Daoy (cell line): Measurements from ENCODE around the gene ADGRB3. TPM values are rescaled to one million over a fixed set of nuclear protein-coding genes. Genes with fewer than 3 reads are reported as not detected.
"Not testable (repeated sequence)": the region's sequence is repeated elsewhere in the genome, so short reads cannot be mapped to it uniquely, and the experiment has no call there.

Experiments
- DNase-seq: peaks from one replicate; pipeline ENCODE4 v3.0.0-alpha.2; 2015; ENCODE audit warnings: low read depth
- total RNA-seq: library from RNA; depleted of rRNA; stranded (reverse); fragments of >200 nt; shearing (Covaris generic); gene quantifications from 2 replicates; pipeline ENCODE4 v1.2.3, GENCODE V29; 2014

ADGRB3 gene
- total RNA-seq, 1 experiment from 2014 or later, result under 0.01 TPM

DNA sequence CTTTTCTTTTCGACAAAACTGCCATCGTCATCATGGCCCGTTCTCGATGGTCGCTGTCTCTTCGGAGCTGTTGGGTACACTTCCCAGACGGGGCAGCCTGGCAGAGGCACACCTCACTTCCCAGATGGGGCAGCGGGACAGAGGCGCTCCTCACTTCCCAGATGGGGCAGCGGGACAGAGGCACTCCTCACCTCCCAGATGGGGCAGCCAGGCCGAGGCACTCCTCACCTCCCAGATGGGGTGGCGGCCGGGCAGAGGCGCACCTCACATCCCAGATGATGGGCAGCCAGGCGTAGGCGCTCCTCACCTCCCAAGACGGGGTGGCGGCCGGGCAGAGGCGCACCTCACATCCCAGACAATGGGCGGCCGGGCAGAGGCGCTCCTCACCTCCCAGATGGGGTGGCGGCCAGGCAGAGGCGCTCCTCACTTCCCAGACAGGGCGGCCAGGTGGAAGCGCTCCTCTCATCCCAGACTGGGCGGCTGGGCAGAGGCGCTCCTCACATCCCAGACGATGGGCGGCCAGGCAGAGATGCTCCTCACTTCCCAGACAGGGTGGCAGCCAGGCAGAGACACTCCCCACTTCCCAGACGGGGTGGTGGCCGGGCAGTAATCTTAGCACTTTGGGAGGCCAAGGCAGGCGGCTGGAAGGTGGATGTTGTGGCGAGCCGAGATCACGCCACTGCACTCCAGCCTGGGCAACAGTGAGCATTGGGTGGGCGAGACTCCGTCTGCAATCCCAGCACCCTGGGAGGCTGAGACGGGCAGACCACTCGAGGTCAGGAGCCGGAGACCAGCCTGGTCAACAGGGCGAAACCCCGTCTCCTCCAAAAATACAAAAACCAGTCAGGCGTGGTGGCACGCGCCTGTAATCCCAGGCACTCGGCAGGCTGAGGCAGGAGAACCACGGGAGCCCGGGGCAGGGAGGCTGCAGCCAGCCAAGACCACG, 486.7 kb downstream of the ADGRB3 start:
- not testable (repeated sequence) for DNase-seq

DNA sequence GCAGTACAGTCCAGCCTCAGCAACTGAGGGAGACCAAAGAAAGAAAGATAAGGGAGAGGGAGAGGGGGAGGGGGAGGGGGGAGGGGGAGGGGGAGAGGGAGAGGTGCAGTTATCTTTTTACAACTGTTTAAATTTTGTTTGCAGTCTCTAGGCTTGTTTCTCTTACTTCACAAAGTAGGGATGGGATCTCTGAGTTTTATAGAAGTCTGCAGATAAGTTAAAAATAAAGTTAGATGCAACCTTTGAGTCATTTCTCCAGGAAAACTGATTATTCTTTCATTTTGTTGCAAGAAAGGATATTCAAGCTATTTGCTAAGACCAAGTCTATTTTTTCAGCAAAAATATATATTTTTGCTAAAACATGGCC, 487.3 kb downstream of the ADGRB3 start:
- no peak for DNase-seq

DNA sequence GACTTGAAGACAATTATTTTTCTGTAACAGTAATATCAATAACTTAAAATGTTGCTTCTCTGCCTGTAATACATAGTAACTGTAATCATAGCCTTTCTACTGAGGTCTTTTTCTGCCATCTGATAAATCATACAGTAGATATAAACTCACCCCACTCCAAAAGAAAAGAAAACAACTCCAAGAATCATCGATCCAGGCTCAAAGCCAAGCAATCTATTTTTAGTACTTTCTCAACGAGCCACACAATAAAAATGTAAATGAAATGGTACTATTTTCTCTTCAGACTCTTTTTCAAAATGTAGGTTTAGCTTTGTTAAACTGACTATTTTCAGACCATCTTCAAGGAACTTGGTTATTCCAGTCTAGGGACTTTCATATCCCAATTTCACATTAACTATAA, 493.3 kb downstream of the ADGRB3 start:
- no peak for DNase-seq

DNA sequence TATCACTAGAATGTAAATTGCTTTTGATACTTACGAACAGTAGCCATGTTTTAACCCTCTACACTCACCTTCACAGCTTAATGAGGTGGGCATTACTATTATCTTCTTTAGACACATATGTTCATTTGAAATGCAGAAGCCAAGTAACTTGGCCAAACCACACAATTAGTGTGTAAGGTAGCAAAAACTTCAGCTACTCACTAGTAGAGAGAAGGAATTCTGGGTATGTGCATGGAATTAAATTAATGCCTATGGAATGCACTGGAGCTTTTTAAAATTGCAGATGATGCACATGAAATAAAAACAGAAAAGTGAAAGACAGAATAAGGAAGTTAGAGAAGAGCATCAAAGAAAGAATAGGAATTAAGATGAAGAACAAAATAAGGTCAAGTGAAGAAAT, 494.0 kb downstream of the ADGRB3 start:
- DNase-seq, result no peak

DNA sequence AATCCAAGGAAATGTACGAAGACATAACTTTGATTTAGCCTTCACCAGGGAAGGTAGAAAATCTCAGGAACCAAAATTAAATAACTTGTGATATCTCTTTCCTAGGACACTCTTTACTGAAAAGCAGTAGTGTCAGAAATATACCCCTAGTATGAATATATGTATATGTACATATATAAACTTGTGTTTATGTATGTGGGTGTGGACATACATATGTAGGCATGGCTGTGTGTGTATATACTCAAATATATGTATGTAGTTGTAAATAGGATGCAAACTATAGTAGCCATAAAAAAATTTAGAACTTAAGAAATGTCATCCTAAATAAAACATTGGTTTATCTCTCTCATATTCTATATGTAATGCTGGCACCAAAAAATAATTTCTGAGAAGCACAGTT, 500.8 kb downstream of the ADGRB3 start:
- DNase-seq, result no peak

DNA sequence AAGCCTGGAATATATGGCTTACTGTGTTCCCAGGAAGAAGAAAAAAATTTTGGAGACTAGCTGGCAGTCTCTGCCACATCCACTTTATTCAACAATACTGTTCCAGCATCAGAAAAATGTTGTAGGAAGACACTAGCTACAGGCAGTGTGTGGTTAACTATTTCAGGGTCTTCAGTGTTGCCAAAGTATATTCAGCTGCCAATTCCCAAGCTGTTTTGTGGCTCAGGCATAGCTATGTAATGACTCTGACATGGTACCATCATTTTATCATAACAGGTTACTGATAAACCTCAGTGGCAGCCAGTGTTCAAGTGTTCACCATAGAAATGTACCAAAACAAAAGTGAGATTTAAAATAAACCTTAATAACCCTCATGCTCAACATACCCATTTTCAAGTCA, 503.1 kb downstream of the ADGRB3 start:
- no peak for DNase-seq

DNA sequence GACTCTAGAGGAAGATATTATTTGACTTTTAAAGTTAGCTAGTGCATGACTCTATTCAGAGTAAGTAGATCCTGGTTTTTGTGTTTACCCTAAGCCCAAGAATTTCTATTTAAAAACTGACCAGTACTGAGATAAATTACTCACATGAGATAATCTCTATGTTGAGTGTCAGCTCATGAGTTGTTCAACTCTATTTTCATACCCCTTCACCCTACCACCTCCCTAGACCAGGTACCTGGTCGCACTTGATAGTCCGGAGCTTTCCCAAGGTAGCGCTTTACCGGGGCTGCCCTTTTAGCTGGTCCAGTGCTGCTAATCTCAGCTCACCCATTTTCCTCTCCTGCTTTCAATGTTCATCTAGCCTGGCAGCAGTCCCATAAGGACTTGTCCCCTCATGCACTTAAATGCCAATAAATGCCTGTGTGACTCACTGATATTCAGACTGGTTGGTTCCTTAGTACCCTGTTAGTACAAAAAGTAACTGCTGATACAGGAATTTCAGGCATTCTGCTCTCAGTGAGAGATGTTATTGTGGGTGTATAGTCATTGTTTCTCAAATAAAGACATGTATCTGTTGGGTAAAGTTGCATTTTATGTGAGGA, 503.9 kb downstream of the ADGRB3 start:
- no peak for DNase-seq

DNA sequence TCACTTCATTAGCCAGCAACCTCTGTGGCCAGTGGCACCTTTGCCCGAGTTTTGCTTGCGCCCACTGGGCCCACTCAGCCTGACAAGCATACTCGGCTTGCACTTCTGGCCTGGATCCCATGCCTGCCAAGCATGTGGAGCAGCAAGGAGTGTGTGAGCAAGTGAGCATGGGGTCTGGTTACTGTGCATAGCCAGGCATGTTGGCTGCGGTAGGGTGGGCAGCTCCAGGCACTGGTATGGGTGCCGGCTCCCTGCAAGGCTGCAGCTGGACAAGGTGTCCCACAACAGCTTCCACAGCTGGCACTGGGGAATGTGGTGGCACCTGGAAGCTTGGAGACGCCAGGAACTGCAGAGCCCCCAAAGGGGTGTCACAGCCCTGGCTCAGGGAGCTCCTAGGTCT, 510.0 kb downstream of the ADGRB3 start:
- no peak for DNase-seq

DNA sequence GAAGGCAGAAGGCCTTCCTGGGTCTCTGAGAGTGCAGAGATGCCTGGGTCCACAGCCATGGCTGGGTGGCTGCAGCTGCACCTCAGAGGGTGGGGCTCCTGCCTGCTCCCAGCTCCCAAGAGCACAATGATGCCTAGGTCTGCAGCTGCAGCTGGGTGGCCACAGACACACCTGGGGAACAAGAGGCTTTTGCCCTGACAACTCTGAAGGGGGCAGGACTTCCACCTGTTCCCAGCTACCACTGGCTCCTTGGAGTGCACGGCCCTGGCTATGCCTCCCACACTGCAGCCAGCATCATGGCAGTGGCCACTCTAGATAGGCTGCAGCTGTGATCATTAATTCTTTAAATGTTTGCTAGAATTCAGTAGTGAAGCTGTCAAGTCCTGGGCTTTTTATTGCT, 511.3 kb downstream of the ADGRB3 start:
- DNase-seq, result no peak

DNA sequence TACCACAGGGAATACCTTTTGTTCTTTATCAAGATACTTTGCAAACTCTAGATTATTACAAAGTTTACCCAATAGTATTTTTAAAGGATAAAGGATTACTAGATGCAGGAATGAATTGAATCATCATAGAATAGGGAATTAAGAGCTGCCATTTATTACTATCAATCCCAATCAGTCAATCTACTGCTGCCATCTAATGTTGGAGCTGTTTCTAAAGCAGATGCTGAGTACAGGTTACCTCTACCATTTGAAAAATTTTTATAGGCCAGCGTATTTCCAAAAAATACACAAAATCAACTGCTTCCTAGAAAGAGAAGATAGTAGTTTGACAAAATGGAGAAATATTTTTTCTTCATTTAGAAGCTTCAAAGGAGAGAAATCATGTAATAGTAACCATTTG, 520.4 kb downstream of the ADGRB3 start:
- DNase-seq, result no peak

DNA sequence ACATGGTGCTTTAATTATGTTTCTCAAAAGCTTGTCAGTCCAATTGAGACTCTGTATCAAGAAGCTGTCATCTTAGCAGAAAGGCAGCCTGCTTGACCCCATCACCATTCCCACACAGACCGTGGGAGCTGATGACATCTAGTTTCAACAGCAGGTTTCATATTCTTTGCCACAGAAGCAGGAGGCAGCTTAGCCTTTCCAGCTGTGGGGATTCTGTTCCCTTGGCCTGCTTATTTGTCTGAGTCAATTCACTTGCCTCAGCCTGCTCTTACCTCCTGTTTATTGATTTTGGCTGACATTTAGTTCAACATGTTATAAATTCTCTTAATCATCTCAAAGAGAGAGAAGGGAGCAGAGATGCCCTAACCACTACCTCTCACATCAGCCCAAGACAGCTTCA, 527.7 kb downstream of the ADGRB3 start:
- DNase-seq, result no peak

DNA sequence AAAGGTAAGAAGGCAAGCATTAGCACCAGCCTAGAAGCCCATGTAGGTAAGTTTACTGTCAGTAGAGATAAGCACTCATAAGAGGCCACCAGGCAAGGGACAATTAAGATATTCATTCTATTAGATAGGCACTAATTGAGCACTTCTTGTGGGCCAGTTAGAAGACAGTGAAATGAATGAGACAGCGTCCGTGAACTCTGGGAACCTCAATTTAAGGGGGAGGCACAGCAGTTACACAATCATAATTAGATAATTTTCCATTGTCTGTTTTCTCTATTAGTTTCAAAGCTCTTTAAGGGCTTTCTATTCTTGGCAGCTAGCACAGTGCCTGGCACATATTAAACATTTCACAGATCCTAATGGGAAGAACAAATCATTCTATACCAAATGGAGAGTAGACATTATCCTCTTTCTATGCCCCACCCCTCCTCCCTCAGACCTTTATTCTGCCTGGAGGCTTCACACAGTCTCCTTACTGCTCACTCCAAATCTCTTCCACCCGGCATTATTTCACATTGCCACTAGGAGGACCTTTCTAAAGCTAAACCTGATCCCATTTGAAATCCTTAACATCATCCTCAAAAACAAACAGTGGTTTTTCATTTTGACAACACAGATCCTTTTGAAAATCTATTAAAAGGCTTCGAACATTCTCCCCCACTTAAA, 529.6 kb downstream of the ADGRB3 start:
- no peak for DNase-seq

DNA sequence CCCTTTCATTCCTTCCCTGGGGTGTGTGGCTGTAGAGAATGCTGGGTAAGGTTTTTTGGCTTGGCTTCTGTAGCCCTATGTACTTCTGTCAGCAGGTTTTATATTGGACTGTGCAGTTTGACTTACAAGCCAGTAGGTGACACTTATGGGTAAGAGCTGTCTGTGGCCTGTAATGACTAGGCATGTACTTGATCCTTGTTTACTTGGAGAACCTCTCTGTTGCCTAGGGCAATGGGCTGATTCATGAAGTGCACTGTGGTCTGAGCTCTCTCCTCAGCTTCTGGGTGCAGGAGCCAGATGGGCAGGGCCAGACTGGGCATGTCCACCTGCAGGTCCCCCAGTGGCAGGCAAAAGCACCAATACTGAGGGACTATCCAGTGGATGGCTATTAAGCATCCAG, 544.6 kb downstream of the ADGRB3 start:
- no peak for DNase-seq

DNA sequence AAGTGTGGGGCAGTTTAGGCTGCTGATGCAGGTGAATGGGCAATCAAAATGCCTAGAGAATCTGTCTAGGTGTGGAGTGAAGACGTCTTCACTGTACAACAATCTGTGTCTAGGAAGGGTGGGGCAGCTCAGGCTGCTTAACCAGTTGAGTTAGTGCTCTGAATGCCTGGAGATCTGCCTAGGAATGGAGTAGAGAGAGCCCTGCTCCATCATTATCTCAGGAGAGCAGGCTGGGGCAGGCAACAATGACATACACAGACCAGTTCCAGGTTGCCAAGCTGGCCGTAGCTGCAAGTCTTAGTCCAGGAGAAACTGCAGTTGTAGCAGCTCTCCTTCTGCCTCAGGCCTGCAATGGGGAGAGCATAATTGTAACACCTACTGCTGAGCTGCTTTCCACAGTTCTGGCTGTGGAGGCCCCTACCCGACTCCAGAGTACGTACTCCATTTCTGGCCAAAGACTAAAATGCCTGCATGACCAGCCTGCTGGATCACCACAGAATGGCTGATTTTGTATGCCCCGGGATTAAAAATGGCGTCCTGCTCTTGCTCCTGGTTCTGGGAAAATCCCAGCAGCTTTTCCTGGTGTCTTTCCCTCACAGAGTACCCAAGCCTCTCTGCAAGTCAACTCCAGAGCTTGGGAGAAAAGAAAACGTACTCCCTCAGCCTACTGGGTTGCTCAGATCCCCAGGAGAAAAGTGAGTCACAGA, 545.4 kb downstream of the ADGRB3 start:
- DNase-seq, result no peak

DNA sequence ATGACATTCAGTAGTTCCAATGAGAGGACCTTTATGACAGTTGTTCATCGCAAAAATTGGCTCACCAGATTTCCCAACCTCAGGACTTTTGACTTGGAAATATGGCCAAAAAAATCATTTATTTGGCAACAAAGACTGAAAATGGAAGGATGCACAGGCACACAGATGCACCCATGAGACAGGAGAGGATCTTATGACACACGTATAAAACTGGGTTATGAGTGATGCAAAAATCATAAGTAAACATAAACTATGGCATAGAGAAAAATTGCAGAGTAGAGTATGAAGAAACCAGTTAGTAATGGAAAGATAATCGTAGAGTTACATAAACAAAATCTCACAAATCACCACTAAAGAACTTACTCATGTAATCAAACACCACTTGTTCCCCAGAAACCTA, 546.9 kb downstream of the ADGRB3 start:
- no peak for DNase-seq

DNA sequence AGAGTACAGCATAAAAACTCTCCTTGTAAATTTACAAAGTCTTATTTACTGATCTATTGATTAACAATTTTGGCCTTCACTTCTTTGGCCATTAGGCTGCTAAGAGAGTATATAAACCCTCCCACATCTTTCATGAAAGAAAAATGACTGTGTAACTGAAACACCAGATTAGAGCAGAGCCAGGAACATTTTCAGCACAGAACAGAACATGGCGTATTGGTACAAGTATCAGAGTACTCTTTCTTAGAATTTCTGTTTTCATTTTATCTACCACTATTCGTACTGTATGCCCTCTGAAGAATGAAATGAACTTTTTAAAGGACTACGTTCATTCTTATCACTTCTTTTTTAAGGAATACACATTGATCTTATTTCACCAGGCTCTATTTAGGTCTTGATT, 550.2 kb downstream of the ADGRB3 start:
- DNase-seq, result no peak

DNA sequence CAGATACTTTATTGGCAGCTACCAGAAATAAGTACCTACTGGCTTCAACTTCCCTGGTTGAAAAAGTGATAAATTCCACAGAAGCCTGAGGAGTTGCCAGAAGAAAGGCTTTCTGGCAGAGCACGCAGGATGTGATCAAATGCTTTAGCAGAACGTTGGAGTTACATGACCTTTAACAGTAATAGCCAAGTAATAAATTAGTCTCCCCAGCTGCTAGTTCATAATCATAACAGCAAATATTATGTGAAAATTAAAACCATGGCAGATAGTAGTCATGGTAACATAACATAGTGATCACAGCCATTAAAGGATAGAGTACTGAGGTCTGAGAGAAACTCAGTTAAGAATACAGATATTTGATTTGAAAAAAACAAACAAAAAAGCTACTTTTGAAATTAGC, 567.7 kb downstream of the ADGRB3 start:
- DNase-seq, result no peak

DNA sequence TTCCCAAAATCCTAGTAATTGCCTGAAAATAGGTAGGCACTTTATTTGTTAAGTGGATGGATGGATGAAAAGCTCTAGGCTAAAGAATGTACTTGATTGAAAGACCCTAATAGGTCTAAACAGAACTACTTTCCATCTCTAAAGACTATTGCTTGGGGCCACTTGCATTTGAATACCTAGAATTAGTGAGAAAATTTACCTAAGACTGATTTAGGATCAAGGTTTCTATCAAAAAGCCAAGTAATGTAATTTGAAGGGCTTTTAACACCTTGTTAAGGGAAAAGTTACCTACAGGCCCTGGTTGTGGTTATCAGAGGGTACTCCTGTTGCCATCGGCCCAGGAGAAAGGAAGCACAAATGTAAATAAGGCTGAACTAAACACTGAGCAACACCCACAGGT, 581.0 kb downstream of the ADGRB3 start:
- DNase-seq, result no peak

DNA sequence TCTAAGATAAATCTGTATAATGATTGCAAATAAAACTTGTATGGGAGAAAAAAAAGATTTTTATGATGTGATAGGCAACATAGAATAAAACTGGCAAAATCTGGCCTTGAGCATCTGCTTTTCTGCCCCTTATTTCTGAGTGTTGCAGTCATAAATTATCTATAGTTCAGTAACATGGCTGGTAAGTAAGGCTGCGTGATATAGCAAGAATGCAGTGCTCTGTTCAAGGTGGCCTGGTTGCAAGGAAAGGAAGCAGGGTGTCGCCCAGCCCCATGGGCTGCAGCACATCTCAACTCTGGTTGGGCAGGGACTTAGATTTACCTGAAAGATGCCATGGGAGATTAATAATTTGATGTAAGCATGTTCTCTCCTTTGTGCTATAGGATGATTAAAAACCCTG, 582.3 kb downstream of the ADGRB3 start:
- no peak for DNase-seq

DNA sequence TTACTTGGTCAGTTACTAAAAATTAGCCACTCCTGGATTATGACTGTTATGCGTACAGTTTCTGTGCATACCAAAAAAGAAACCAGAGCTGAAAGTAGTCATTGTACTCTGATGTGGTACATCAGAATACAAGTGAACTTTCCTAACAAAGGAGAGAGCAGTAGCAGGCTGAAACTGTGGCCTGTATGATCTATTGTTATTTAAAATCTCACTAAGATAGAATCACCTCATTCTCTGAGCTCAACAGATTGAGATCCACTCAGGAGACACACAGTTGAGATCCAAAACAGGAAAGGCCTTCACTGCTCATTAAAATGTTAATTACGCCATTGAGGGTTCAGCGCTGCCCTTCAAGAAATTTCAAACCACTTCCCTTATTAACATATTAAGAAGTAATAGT, 585.3 kb downstream of the ADGRB3 start:
- no peak for DNase-seq

DNA sequence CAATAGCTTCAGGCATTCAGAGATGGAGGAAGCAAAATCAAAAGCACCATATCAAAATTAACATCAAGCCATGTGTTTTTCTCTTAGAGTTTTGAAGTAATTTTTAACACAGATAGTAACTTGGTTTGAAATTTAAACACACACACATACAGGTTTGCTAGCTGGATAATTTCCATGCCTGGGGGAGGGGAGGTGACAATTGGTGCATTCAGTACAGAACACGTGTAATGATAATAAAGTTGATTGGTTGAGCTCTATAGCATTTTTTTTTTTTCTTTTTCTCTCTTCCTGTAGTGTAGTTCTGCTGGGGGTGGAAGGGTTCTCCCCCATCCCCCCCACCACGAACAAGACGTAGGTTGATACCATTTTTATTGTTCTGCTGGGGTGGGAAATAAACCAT, 596.9 kb downstream of the ADGRB3 start:
- no peak for DNase-seq

DNA sequence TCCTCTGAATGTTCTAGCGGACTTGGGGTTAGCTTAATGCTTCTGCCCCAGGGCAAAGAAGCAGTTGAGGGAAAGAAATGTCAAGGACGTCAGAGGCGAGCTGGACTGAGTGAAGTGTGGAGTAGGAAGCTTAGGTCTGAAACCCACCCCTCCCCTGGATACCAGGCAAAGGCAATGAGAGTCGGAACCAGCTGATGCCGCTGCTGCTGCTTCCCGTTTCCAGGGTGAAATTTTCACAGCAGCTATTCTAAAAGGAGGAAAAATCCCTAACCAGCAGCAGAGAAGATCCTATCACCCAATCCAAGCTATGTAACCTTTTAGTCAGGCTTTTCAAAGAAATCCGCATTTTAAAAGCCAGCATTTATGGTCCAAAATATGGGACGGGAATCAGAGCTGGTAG, 597.4 kb downstream of the ADGRB3 start:
- DNase-seq, result no peak
